T-helper 2 cell (primary cell): ENCODE results near the gene NCCRP1.
"Not testable (repeated sequence)": the region's sequence is repeated elsewhere in the genome, so short reads cannot be mapped to it uniquely, and the experiment has no call there.

Experiments
- DNase-seq, 5 experiments: peaks; one replicate each; pipeline versions ENCODE4 v3.0.0 to v3.0.0-alpha.2; 2012 to 2022

Gene NCCRP1

DNA sequence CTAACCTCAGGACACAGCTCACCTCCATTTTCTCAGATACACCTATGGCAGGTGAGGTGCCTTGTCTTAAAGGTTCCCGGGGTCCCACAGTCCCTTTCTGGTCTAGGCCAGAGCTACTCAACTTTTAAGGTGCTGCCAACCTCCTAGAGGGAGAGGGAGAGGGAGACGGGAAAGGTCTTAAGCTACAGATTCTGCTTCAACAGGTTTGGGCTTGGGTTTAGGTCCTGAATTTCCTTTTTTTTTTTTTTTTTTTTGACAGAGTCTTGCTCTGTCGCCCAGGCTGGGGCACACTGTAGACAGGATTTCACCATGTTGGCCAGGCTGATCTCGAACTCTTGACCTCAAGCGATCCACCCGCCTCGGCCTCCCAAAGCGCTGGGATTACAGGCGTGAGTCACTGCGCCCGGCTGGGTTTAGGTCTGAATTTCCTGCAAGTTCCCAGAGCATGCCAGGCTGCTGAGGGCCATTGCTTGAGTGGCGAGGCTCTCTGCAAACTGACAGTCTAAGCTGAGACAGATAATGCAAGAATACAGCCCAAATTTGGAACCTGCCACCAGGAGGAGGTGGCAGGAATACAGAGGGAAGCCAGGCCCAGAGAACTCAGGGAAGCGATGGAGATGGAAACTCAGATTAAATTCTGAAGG is 15.1 kb downstream of the NCCRP1 start:
- no peak for DNase-seq

DNA sequence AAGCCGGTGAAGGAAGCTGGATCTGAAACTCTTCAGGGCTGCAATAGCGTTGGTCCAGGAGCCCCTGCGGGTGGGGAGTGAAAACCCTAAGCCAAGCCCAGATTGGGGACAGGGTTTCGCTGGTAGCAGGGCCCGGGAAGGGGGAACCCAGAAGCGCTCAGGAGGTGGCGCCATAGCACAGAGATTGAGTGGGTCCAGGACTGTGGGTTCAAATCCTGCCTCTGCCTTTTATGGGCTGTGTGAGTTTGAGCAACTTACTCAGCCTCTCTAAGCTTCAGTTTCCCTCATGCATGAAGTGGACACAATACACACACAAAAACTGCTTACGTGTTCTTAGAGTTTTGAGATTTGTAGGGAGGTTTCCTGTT is 15.6 kb downstream of the NCCRP1 start:
- peak in 4 of 5 experiments; percentile 22 to 66 (median 36) for DNase-seq

DNA sequence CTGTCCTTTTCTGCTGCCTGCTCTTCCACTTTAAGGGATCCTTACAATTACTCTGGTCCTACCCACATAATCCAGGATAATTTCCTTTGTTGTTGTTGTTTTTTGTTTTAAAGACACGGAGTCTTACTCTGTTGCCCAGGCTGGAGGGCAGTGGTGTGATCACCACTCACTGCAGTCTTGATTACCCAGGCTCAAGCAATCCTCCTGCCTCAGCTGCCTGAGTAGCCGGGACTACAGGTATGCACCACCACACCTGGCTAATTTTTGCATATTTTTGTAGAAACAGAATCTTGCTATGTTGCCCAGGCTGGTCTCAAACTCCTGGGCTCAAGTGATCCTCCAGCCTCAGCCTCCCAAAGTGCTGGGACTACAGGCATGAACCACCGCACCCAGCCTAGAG is 18.6 kb downstream of the NCCRP1 start:
- DNase-seq, result not testable (repeated sequence)

DNA sequence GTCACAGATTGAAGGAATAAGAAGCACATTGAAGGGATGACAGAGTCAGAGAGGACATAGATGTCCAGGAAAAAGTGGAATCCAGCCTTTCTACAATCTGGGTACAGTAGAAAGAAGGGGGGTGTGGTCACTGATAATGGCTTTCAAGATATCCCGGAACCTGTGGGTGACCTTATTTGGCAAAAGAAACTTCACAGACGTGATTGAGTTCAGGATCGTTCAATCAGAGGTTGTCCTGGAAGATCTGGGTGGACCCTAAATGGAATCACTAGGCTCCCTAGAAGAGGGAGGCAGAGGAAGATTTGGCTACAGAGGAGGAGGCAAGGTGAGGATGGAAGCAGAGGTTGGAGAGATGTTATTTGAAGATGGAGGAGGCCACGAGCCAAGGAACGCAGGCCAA is 20.3 kb downstream of the NCCRP1 start:
- no peak for DNase-seq

DNA sequence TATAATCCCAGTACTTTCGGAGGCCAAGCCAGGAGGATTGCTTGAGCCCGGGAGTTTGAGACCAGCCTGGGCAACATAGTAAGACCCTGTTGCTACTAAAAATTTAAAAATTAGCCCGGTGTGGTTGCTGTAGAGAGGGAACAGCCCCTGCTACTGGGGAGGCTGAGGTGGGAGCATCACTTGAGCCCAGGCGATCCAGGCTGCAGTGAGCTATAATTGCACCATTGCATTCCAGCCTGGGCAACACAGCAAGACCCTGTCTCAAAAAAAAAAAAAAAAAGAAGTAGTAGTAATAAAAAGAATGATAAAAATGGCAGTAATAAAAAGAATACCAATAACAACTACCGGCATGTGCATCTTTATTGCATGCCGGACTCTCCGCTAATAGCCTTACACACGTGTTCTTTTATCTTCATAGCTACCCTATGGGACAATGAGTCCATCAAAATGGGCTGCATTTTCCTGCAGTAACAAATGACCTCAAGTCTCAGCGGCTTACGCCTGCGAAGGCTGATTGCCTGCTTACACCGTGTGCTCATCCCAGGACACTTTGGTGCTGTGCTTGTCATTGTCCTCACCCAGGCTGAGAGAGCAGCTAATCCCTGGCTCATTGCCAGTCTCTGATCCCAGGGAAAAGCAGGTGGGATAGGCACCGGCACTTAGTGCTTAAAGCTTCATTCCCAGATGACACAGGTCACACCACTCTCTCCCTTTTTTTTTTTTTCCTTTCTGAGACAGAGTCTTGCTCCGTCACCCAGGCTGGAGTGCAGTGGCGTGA is 21.7 kb downstream of the NCCRP1 start:
- no peak for DNase-seq

DNA sequence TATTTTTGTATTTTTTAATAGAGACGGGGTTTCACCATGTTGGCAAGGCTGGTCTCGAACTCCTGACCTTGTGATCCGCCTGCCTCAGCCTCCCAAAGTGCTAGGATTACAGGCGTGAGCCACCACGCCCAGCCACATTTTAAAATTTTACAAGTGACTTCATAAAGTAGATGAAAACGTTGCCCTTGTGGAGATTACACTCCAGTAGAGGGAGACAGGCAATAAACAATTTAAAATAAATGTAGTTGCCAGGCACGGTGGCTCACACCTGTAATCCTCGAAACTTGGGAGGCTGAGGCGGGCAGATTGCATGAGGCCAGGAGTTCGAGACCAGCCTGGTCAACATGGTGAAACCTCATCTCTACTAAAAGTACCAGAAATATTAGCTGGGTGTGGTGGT is 22.3 kb downstream of the NCCRP1 start:
- DNase-seq, result not testable (repeated sequence)

DNA sequence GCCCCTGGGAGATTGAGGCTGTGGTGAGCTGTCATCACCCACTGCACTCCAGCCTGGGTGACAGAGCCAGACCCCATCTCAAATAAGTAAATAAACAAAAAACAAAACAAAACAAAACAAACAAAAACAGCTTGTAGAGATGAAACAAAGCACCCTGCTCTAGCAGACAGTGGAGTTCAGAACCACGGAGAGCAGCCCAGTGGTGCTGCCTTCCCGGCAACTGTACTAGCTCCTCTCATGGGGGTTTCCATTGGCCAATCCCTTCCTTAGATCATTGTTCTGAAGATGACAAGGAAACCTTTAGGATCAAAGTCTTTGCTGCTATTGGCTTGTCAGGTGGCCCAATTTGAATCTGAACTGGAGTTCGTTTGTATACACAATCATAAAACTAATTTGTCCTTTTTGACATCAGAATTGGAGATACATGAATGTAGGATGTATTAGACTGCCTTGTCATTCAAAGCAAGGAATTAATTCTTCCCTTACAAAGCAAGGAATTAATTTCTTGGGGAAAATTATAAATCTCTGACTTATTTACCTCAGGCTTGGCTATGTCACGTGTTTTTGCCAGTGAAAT is 27.0 kb downstream of the NCCRP1 start:
- no peak for DNase-seq

DNA sequence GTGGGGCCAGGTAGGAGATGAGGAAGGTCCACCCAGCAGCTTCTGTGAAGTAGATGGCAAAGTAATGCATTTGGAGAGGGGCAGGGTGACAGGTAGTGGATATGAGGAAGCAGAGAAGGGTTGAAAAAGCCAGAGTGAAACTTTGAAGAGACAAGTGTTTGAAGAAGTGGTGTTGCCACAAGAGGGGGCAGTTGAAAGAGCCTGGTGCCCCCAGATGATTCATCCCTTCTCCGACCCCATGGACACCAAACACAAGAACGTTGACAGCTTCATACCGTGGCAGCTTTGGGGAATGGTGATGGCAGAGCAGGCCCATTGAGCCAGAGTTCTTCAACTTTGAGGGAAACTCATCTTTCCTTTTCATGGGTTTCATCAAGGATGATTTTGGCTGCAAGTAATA is 28.1 kb downstream of the NCCRP1 start:
- no peak for DNase-seq

DNA sequence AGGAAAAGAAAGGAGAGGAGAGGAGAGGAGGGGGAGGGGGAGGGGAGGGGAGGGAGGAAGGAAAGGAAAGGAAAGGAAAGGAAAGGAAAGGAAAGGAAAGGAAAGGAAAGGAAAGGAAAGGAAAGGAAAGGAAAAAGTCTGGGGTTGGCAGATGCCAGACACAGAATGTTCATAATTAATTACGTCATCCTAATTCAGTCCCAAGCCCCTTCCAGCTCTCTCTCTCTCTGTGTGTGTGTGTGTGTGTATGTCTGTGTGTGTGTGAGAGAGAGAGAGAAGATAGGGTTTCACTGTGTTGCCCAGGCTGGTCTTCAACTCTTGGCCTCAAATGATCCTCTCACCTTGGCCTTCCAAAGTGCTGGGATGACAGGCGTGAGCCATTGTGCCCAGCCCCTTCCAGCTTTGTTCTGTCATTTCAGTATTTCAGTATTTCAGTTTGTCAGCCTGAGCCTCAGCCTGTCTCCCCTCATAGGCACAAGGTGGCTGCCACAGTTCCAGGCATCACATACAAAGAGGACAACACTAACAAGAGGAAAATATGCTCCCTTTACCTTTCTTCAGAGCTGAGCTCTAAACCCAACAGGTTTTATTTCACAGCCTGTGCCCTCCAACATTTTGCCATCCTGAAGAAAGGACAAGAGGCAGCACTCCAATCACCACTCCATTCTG is 33.5 kb downstream of the NCCRP1 start:
- DNase-seq, result no peak

DNA sequence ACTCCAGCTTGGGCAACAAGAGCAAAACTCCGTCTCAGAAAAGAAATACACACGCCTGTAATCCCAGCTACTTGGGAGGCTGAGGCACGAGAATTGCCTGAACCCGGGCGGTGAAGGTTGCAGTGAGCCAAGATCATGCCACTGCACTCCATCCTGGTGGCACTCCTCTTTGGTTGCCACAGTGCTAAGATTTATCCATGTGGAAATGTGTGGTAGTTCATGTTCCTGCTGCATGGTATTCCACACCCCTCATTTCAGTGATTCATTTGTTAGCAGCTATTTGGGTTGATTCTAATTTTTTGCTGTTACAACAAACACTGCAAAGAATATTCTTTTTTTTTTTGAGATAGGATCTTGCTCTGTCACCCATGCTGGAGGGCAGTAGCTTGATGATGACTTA is 35.9 kb downstream of the NCCRP1 start:
- DNase-seq, result no peak

DNA sequence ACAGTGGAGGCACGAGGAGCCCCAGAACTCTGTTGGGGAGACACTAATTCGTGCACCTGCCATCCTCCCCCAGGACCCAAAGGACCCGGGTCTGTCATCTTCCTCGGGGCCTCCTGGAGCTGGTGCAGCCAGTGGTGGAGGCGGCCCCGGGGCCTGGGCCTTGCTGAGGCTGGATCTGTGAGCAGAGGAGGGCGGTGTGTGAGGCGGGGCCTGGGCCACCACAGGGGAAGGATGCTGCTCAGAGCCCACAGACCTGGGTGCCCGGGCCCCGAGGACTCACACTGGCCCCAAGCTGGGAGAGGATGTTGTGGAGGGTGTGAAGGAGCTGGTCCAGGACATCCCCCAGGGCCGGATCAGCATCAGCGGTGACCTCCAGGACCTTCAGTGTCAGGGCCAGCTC is 39.8 kb downstream of the NCCRP1 start:
- DNase-seq, result peak in 2 of 5 experiments; percentile 24 to 32

DNA sequence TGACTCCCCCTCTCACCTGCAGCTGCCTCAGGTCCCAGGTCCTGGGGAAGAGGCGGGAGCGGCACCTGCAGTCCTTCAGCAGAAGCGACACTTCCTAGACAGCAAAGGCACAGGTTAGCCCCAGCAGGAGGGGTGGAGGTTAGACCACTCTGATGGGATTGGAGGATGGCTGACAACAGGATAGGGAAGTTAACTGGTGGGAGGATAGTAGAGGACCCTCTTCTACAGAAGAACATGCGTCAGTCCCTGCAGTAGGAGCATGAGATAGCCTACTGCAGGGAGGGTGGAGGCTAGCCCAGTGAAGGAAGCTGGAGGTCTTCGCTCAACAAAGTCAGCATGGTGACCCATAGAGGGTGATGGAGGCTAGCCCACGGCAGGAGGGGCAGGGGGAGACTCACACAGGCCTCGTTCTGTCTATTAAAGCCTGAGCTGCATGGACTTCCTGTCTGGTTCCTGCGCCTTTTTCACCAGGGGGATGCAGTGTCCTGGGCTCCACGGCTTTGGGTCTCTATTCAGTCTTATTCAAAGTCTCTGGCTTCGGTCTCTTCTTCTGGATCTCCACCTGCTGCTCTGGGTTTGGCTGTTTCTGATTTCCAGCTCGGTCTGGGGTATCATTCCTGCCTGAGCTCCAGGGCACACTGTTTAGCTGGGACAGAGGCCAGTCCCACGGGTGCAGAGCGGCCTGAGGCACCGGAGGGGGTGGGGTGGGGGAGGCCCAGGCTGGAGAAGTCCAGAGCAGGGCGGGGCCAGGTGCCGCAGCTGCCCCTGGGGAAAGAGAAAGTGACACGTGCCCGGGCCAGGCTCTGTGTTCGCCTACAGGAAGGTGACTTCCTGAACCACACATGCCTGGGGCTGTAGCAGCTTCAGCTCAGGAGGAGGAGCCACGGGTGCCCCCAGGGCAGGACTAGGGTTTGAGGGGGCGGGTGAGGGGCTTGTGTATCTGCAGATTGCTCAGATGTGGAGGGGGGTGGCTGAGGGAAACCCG is 40.7 kb downstream of the NCCRP1 start:
- DNase-seq, result peak; percentile 14 to 38 (median 19)

DNA sequence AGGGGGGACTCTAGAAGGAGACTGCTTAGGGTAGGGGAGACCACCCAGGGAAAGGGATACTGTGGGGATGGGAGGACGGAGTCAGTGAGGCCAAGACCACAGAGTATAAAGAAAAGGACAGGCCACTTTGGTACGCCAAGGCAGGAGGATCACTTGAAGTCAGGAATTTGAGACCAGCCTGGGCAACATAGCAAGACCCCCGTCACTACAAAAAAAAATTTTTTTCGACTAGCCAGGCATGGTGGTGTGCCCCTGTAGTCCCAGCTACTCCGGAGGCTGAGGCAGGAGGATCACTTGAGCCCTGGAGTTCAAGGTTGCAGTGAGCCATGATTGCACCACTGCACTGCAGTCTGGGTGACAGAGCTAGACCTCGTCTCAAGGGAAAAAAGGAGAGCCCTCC is 41.4 kb downstream of the NCCRP1 start:
- DNase-seq, result no peak

DNA sequence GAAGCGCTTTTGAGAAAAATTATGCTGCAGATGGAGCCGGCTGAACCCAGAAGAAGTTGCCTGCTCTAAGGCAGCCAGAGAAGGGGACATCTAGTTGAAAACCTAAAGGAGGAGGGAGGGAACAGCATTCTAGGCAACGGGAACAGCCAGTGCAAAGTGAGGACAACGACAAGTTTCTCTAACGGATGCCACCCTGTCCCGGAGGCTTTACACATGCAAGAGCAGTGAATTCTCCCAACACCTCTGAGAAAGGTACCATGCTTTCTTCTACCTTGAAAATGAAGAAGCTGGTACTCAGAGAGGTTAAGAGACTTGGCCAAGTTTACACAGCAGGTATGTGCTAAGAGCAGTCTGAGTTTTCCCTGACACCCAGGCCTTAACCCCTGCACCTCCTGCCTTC is 42.2 kb downstream of the NCCRP1 start:
- DNase-seq, result no peak

DNA sequence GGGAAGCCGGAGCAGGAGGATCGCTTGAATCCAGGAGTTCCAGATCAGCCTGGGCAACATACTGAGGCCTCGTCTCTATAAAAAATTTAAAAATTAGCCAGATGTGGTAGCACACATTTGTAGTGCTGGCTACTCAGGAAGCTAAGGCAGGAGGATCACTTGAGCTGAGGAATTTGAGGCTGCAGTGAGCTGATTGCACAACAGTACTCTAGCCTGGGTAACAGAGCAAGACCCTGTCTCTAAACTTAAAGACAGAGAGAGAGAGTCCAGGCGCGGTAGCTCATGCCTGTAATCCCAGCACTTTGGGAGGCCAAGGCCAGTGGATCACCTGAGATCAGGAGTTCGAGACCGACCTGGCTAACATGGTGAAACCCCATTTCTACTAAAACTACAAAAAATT is 43.7 kb downstream of the NCCRP1 start:
- DNase-seq, result no peak

DNA sequence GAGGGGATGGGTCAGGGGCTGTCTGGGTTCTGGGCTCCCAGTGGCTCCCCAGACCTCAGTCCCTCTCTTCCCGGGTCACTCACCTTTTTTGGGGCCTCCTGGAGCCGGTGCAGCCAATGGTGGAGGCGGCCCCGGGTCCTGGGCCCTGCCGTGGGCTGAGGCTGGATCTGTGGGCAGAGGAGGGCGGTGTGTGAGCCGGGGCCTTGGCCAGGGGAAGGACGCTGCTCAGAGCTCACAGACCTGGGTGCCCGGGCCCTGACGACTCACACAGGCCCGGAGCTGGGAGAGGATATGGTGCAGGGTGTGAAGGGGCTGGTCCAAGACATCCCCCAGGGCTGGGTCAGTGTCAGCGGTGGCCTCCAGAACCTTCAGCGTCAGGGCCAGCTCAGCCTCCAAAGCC is 47.0 kb downstream of the NCCRP1 start:
- DNase-seq, result not testable (repeated sequence)

DNA sequence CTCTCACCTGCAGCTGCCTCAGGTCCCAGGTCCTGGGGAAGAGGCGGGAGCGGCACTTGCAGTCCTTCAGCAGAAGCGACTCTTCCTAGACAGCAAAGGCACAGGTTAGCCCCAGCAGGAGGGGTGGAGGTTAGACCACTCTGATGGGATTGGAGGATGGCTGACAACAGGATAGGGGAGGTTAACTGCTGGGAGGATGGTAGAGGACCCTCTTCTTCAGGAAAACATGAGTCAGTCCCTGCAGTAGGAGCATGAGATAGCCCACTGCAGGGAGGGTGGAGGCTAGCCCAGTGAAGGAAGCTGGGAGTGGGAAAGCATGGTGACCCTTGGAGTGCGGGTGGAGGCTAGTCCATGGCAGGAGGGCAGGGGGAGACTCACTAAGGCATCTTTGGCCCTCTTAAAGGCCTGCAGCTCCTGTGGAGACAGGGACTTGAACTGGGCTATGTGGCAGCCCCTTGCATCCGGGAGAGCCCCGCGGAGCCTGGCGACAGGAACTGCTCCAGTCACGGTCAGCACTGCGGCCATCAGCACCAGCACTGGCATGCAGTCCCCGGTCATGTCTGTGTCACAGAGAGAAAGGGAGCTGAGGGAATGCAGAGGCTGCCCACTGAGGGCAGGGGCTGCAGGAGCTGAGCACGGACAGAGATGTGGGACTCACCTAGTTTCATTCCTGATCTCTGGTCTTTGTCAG is 47.8 kb downstream of the NCCRP1 start, which contains the start of gene IFNL3:
Gene IFNL3 (minus strand): TSS at position 597 of the 691 bp plus-strand sequence. CDS start 39 bp downstream, at position 558.
- not testable (repeated sequence) for DNase-seq

DNA sequence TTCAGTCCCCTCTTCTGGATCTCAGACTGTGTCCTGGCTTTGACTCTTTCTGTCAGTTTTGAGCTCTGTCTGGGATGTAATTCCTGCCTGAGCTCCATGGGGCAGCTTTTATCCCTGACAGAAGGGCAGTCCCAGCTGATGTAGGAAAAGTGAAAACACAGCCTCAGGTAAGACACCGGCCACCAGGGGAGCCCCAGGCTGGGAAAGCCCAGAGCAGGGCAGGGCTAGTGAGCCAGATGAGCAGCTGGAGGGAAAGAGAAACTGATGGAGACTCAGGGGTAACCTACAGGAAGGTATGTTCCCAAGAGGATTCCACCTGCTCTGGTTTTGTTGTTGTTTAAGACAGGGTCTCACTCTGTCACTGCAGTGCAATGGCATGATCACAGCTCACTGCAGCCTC is 48.4 kb downstream of the NCCRP1 start:
- DNase-seq, result not testable (repeated sequence)

DNA sequence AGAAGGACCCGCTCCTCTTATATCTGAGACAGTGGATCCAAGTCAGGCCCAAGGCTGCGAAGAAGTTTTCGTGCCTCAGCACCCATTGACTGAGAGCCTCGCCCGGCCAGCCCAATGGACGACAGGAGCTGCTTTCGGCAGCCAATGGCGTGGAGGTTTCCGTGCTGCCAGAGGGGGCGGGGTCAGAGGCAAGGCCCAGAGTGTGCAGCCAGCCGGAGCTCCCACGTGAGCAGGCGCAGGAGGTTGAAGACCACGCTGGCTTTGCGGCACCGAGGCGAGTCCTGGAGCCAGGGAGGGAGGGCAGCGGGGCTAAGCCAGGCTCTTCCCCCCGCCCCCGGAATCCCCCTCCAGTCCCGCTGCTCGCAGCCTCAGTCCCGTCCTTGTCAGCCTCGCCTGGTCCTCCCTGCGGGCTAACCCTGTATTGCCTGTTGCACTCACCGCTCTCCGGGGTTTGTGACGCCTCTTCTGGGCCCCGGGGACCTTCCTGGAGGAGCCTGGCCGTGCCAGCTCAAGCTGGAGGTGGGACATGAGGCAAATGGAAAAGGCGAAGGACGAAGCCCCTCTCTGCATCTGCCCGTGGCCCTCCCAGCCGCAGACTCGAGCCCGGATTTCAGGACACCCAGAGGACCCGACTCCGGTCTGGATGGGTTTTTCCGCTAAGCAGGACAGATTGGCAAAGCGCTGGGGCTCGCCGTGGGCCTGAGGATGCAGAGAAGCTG is 50.3 kb downstream of the NCCRP1 start:
- DNase-seq, result peak in 2 of 5 experiments; percentile 15 to 26
